Inferior parietal cortex (tissue), 1 donor: ENCODE data around the gene HYAL3.

Experiments
- DNase-seq: peaks from one replicate; pipeline ENCODE4 v3.0.0-alpha.2; 2016; ENCODE audit errors: extremely low spot score

HYAL3 gene

GRCh38 chr3:50298836-50299637, at the start of gene HYAL3, which contains the start of gene NAA80:
TSS of gene HYAL3 (minus strand) at chr3:50299405. CDS start at chr3:50295602, 3,803 bp downstream.
TSS of gene NAA80 (minus strand) at chr3:50299405. CDS start at chr3:50297463, 1,942 bp downstream.
- DNase-seq: peak; percentile 96

- DNase-seq: peak; percentile 75
These were observed 48.1 kb upstream of the HYAL3 start for GRCh38 chr3:50347187-50347813.

- no peak for DNase-seq
These were observed 46.5 kb upstream of the HYAL3 start, which contains the start of gene ZMYND10 for GRCh38 chr3:50345586-50346234. TSS of gene ZMYND10 (minus strand) at chr3:50345732. CDS start at chr3:50345579, 153 bp downstream.

GRCh38 chr3:50345008-50345407, 45.8 kb upstream of the HYAL3 start:
- no peak for DNase-seq

GRCh38 chr3:50342813-50343633, 43.8 kb upstream of the HYAL3 start:
- no peak for DNase-seq

- no peak for DNase-seq
These were observed 42.9 kb upstream of the HYAL3 start for GRCh38 chr3:50341996-50342650.

GRCh38 chr3:50341537-50341936, 42.3 kb upstream of the HYAL3 start:
- DNase-seq: no peak

- no peak for DNase-seq
These were observed 41.5 kb upstream of the HYAL3 start, which contains the start of gene RASSF1 for GRCh38 chr3:50340448-50341329. TSS of gene RASSF1 (minus strand) at chr3:50340836. CDS start at chr3:50340805, 31 bp downstream.

- no peak for DNase-seq
These were observed 40.9 kb upstream of the HYAL3 start for GRCh38 chr3:50340147-50340447.

GRCh38 chr3:50339485-50340146, 40.4 kb upstream of the HYAL3 start:
- DNase-seq: no peak

- no peak for DNase-seq
These were observed 39.8 kb upstream of the HYAL3 start for GRCh38 chr3:50338965-50339364.

GRCh38 chr3:50337175-50337861, 38.1 kb upstream of the HYAL3 start:
- peak; percentile 94 for DNase-seq

GRCh38 chr3:50336452-50337174, 37.4 kb upstream of the HYAL3 start:
- DNase-seq: no peak

- no peak for DNase-seq
These were observed 35.3 kb upstream of the HYAL3 start for GRCh38 chr3:50334339-50335075.

GRCh38 chr3:50333744-50334328, 34.6 kb upstream of the HYAL3 start:
- DNase-seq: no peak

- DNase-seq: no peak
These were observed 32.2 kb upstream of the HYAL3 start for GRCh38 chr3:50331364-50331907.

- no peak for DNase-seq
These were observed 31.1 kb upstream of the HYAL3 start for GRCh38 chr3:50330330-50330729.
